HepG2 (cell line): Measurements from ENCODE around the gene BPIFB4. TPM values are rescaled to one million over a fixed set of nuclear protein-coding genes. Genes with fewer than 3 reads are reported as not detected.

Source experiments
- ATAC-seq: fragments of 200-7000 bp; cut with Tn5 transposase; 3 replicates; pipeline ENCODE4 v1.9.1; 2020; ENCODE audit warnings: mild to moderate bottlenecking, moderate library complexity
- BruUV-seq: library from RNA; stranded (reverse); fragments of 400-500 nt; replicated peaks from 2 replicates; lab custom pipeline; 2021; lab: Mats Ljungman, UMichigan
- CTCF ChIA-PET: fragments of 300-600 bp; formaldehyde crosslinking; extraction: SDS; loops from one replicate; lab custom pipeline; 2021; ENCODE audit warnings: low total read pairs, inconsistent platforms, low intra/inter-chr PET ratio; lab: Yijun Ruan, JAX
- POLR2A ChIA-PET: fragments of 350-600 bp; sonication (Branson Sonifier 250); formaldehyde crosslinking; loops from one replicate; lab custom pipeline; 2020; ENCODE audit warnings: antibody characterized with exemption, inconsistent platforms; lab: Yijun Ruan, JAX
- DNase-seq: peaks from one replicate; pipeline ENCODE4 v3.0.0-alpha.2; 2015; ENCODE audit warnings: low spot score
- FAIRE-seq: peaks from 3 replicates; lab custom pipeline; 2011; peaks lifted over from hg19 to GRCh38; lab: Jason Lieb, UNC
- H2AFZ ChIP-seq: one replicate; pipeline ENCODE4 v1.6.1; 2011; ENCODE audit warnings: low read length, inconsistent platforms
- H3K27ac ChIP-seq: fragments of 300-600 bp; 3 replicates; pipeline ENCODE4 v1.8.0; 2011; ENCODE audit warnings: mixed run types, mild to moderate bottlenecking, mixed read lengths, low read length, inconsistent platforms; ENCODE audit not compliant: insufficient read depth; ENCODE audit errors: extremely low read length
- H3K27me3 ChIP-seq, 2 experiments: fragments of 200-600 bp in 1 of 2; 2 replicates in 1 of 2; 3 replicates in 1 of 2; pipeline versions ENCODE4 v1.6.0 to v1.8.0; 2011; ENCODE audit warnings: low read length in 2 of 2, mild to moderate bottlenecking in 2 of 2, moderate library complexity in 2 of 2, inconsistent platforms in 1 of 2; ENCODE audit not compliant: insufficient read depth in 2 of 2, control insufficient read depth in 1 of 2
- H3K36me3 ChIP-seq, 2 experiments: fragments of 200-600 bp in 1 of 2; replicated peaks in 1 of 2; 2 replicates in 1 of 2; 3 replicates in 1 of 2; pipeline versions ENCODE4 v1.5.1 to v1.8.0; 2011; ENCODE audit warnings: low read length in 2 of 2, inconsistent platforms in 1 of 2; ENCODE audit not compliant: insufficient read depth in 2 of 2, control insufficient read depth in 1 of 2
- H3K4me1 ChIP-seq: 2 replicates; pipeline ENCODE4 v1.5.1; 2012; ENCODE audit warnings: low read length, inconsistent platforms; ENCODE audit not compliant: insufficient read depth
- H3K4me2 ChIP-seq: 2 replicates; pipeline ENCODE4 v1.6.0; 2011; ENCODE audit warnings: low read depth, low read length, inconsistent platforms
- H3K4me3 ChIP-seq, 3 experiments: fragments of 200-600 bp in 1 of 3; sonication (generic), shearing (Covaris generic) in 1 of 3; replicated peaks in 1 of 3; 2 replicates each; pipeline ENCODE4 v1.5.1; 2011 to 2016; ENCODE audit warnings: low read length in 3 of 3, inconsistent platforms in 2 of 3, low read depth in 2 of 3, mild to moderate bottlenecking in 2 of 3, control low read depth in 1 of 3, mixed read lengths in 1 of 3; ENCODE audit not compliant: insufficient read depth in 1 of 3
- H3K79me2 ChIP-seq: one replicate; pipeline ENCODE4 v1.6.1; 2011; ENCODE audit warnings: low read length, inconsistent platforms; ENCODE audit not compliant: insufficient read depth
- H3K9ac ChIP-seq: 2 replicates; pipeline ENCODE4 v1.6.0; 2011; ENCODE audit warnings: mild to moderate bottlenecking, low read depth, low read length, inconsistent platforms; ENCODE audit not compliant: insufficient read depth
- H3K9me3 ChIP-seq: 2 replicates; pipeline ENCODE4 v1.5.1; 2012; ENCODE audit warnings: mild to moderate bottlenecking, low read length
- H4K20me1 ChIP-seq: 2 replicates; pipeline ENCODE4 v1.6.0; 2011; ENCODE audit warnings: inconsistent platforms, mild to moderate bottlenecking, low read length, moderate library complexity; ENCODE audit not compliant: insufficient read depth
- HCFC1 ChIP-seq: fragments of 150-350 bp; IDR thresholded peaks from 2 replicates; pipeline ENCODE4 v1.6.1; 2014; ENCODE audit warnings: low read depth, low read length
- PBX2 ChIP-seq: IDR thresholded peaks from 2 replicates; pipeline ENCODE4 v1.6.1; 2016; ENCODE audit warnings: control low read depth
- ZBTB49 ChIP-seq: sonication (generic); formaldehyde crosslinking; IDR thresholded peaks from 2 replicates; pipeline ENCODE4 v1.4.0; 2020; ENCODE audit warnings: missing genetic modification reagents, borderline replicate concordance
- ZNF580 ChIP-seq: IDR thresholded peaks from 2 replicates; pipeline ENCODE4 v1.6.1; 2016; ENCODE audit warnings: low read depth, borderline replicate concordance
- ZNF747 ChIP-seq: sonication (generic); formaldehyde crosslinking; IDR thresholded peaks from 2 replicates; pipeline ENCODE4 v1.8.1; 2023; ENCODE audit warnings: missing genetic modification reagents, mild to moderate bottlenecking, borderline replicate concordance
- WGBS: methylation state at CpG from one replicate; pipeline ENCODE4 v1.1.6; 2017; ENCODE audit warnings: low lambda C conversion rate; 5-methylcytosine and 5-hydroxymethylcytosine counted together
- in situ Hi-C: cut with HindIII; loops from 2 replicates; pipeline ENCODE4 v1.10.0; 2017; ENCODE audit warnings: low pct_unique_long_range_greater_than_20kb; ENCODE audit not compliant: extremely low pct_ligation_motif_present
- intact Hi-C: fragments of 100-400 bp; cut with micrococcal nuclease; formaldehyde crosslinking; loops from one replicate; pipeline ENCODE4 v1.10.0; 2022; ENCODE audit not compliant: unreplicated experiment
- polyA plus RNA-seq, 8 experiments: library from polyadenylated mRNA; depleted of rRNA in 3 of 8; stranded (reverse) in 7 of 8; unstranded in 1 of 8; fragments of >200 nt; fragmentation: Illumina TruSeq in 4 of 8; extraction: Trizol in 4 of 8; gene quantifications; 2 replicates each; pipeline versions ENCODE4 v1.2.1 to v1.2.3, GENCODE V29; 2011 to 2016; ENCODE audit warnings: low read depth in 4 of 8, missing spikeins in 1 of 8, mixed read lengths in 1 of 8; ENCODE audit not compliant: insufficient read depth in 1 of 8
- total RNA-seq, 5 experiments: library from RNA; depleted of rRNA; stranded (reverse); fragments of >200 nt; fragmentation: Illumina TruSeq; extraction: Trizol; gene quantifications; 2 replicates each; pipeline ENCODE4 v1.2.3, GENCODE V29; 2016; ENCODE audit warnings: low read depth in 1 of 5

Gene BPIFB4
- total and polyA plus RNA-seq, 2 of the 13 experiments (the other 11 are each of a cell fraction or from before 2014, with no cell fraction given): 0.09 TPM; not detected in 1

DNA sequence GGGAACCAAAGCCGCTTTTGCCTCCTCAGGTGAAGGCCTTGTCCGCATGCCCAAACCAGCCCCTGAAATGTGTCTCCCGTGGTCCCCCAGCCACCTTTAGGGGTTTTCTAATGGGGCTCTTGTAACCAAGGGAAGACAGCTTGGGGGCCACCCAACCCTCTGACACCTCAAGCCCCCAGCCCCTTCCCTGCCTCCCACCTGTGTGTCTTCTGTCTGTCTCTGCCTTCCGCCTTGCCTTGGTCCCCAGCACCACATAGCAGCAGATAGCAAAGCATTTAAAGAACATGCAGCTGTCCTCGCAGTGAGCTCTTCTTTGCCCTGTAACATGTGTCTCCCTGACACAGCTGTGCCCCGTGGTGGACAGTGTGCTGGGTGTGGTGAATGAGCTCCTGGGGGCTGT, 16.2 kb upstream of the BPIFB4 start:
- 32% methylated on average over 3 of the region's 6 CpGs for WGBS
- no peak overlapping the region for H3K27ac ChIP-seq
- no peaks in the 10 kb centered on the region for H3K4me1 ChIP-seq
- H3K36me3 ChIP-seq: no peaks in the 10 kb centered on the region
- no peaks in the 10 kb centered on the region for H3K79me2 ChIP-seq
- ATAC-seq (peak; percentile 8; the same call in 1 of the 3 replicates), DNase-seq (no peak), FAIRE-seq (no peak)
- no peaks in the 10 kb centered on the region for H4K20me1 ChIP-seq
- in situ Hi-C loops (no loop called here), intact Hi-C loops (no loop called here)
- H3K27me3 ChIP-seq: peaks cover 6 to 55% of the 10 kb centered on the region in 2 experiments; a peak in 4 of 5 replicates
- CTCF ChIA-PET: no interaction called here
- no TSS peak for BruUV-seq
- no peak overlapping the region for H3K4me3 ChIP-seq
- H3K9ac ChIP-seq: no peak overlapping the region
- POLR2A ChIA-PET: no interaction called here
- no peaks in the 10 kb centered on the region for H3K9me3 ChIP-seq
- no peak overlapping the region for H3K4me2 ChIP-seq
- no peak overlapping the region for H2AFZ ChIP-seq
- TF ChIP-seq HCFC1 (no peak), PBX2 (CRISPR knock-in tag) (no peak), ZBTB49 (no peak), ZNF747 (CRISPR knock-in tag) (no peak), ZNF580 (CRISPR knock-in tag) (no peak)
- TF ChIP-seq, all 625 proteins: peak for 0
